ENCODE results near the gene TRPV4.

Gene TRPV4

DNA sequence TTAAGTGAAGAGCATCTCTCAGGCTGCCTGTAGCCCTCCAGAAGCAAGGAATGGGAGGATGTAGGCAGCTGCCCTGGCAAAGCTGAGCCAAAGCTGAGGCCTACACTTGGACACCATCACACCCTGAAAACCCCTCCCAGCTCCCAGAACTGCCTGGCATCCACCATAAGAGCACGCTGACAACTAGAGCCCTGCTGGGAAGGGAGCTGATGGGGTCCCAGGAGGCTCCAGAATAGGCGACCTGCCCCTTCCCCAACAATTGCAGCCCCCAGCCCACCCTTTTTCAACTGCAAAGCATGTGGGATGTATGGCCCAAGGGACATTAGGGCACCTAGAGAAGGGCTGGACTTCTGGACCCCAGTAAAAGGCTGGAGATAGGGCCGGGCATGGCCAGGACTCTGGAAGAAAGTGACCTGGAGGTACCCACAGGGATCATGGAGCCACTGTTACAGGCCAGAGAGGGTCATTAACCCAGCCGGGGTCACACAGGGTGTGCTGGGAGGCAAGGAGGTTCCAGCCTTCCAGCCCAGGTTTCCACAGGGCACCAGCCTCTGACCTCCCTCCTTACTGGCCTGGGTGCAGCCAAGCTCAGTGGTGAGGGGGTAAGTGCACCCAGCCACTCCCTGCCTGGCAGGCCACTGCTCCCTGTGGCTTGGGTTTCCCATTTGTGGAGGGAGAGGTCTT is 91.8 kb downstream of the TRPV4 start:
- H3K36me3 ChIP-seq (ENCODE audit: insufficient read depth), result no peaks in the 10 kb centered on the region
- no peak overlapping the region for H2AFZ ChIP-seq (ENCODE audit: low read depth)
- no peaks in the 10 kb centered on the region for H3K79me2 ChIP-seq (ENCODE audit: insufficient read depth, low read depth)
- TF ChIP-seq, protein P1, sequence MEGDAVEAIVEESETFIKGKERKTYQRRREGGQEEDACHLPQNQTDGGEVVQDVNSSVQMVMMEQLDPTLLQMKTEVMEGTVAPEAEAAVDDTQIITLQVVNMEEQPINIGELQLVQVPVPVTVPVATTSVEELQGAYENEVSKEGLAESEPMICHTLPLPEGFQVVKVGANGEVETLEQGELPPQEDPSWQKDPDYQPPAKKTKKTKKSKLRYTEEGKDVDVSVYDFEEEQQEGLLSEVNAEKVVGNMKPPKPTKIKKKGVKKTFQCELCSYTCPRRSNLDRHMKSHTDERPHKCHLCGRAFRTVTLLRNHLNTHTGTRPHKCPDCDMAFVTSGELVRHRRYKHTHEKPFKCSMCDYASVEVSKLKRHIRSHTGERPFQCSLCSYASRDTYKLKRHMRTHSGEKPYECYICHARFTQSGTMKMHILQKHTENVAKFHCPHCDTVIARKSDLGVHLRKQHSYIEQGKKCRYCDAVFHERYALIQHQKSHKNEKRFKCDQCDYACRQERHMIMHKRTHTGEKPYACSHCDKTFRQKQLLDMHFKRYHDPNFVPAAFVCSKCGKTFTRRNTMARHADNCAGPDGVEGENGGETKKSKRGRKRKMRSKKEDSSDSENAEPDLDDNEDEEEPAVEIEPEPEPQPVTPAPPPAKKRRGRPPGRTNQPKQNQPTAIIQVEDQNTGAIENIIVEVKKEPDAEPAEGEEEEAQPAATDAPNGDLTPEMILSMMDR (conservative IDR thresholded peaks at IDR 0.05; ENCODE audit: low read depth, low read length), result no peak
- H3K27me3 ChIP-seq (ENCODE audit: insufficient read depth, low read depth), result no peaks in the 10 kb centered on the region
- H3K4me1 ChIP-seq (ENCODE audit: low read depth, poor library complexity, severe bottlenecking), result no peaks in the 10 kb centered on the region
- H3K4me3 ChIP-seq (IDR thresholded peaks at IDR 0.05; ENCODE audit: insufficient read depth, low read depth, low read length), result no peak overlapping the region
- H4K20me1 ChIP-seq (ENCODE audit: insufficient read depth), result no peaks in the 10 kb centered on the region
- H3K27ac ChIP-seq, result no peak overlapping the region
- H3K9ac ChIP-seq, result no peak overlapping the region
- no peak overlapping the region for H3K4me2 ChIP-seq

DNA sequence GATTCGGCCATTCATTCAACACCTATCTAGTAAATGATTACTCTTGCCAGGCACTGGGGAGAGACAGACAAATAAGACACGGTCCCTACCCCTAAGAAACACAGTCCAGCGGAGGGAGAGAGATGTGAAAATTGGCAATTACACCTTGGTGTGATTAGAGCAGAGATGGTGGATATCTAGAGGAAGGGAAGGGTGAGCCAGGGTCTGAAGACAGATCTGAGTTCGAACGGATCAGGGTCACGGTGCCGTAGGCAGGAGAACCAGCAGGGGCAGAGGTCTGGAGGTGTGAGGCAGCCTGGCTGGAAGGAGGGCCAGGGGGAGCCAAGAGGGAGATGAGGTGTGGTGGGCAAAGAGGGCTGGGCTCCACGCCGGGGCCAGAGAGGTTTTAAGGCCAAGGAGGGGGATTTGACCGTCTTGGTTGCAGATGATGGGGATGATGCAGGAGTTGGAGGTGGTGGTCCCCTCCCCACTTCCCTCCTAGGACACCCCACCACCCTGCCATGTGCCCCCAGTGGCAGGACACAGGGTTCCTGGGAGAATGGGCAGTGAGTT is 92.4 kb downstream of the TRPV4 start:
- Histone ChIP-seq H3K27ac (no peak overlapping the region), H3K27me3 (ENCODE audit: insufficient read depth, low read depth) (no peaks in the 10 kb centered on the region), H3K9ac (no peak overlapping the region), H3K4me3 (IDR thresholded peaks at IDR 0.05; ENCODE audit: insufficient read depth, low read depth, low read length) (no peak overlapping the region), H3K79me2 (ENCODE audit: insufficient read depth, low read depth) (no peaks in the 10 kb centered on the region), H2AFZ (ENCODE audit: low read depth) (no peak overlapping the region), H4K20me1 (ENCODE audit: insufficient read depth) (no peaks in the 10 kb centered on the region), H3K4me1 (ENCODE audit: low read depth, poor library complexity, severe bottlenecking) (no peaks in the 10 kb centered on the region), H3K36me3 (ENCODE audit: insufficient read depth) (no peaks in the 10 kb centered on the region), H3K4me2 (no peak overlapping the region)
- TF ChIP-seq, protein P1 (conservative IDR thresholded peaks at IDR 0.05; ENCODE audit: low read depth, low read length), result no peak

DNA sequence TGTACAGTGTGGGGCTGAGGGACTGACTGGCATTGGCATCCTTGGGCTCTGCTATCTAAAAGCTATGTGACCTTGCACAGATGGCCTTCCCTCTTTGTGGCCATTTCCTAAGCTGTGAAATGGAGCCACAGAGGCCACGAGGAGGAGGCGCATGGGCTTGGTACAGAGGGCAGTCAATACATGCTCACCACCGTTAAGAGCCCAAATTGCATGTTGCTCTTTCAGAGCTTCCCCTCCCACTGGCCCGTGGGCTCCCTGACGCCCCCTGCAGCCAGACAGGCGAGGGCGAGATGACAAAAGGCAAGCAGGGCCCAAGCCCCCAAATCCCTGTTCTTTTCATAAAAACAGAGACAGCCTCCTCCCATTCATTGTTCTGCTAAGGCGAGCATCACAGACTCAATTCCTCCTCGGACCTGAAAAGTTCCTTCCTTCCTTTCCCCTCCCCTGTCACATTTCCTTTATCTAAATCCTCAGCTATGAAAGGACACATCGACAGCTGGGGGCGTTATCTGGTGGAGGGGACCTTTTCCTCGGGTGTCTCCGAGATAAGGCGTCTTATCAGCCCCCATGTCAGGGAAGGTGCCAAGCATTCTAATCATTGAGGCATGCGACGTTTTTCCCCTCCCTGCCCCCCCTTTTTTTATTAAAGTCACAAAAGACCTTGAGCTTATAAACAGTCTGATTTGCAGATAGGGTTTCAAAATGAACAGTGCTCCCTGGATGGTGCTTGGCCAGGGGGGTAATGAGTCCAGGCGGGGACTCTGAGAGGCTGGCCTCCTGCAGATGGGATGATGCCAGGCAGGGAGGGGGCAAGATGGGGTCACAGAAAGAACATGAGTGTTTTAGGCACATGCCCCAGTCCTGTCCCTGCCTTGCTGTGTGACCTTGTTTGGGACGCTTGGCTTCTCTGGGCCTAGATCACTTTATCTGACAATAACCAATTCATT is 93.2 kb downstream of the TRPV4 start:
- TF ChIP-seq, protein P1 (conservative IDR thresholded peaks at IDR 0.05; ENCODE audit: low read depth, low read length), result no peak
- Histone ChIP-seq H4K20me1 (ENCODE audit: insufficient read depth) (no peaks in the 10 kb centered on the region), H3K27me3 (ENCODE audit: insufficient read depth, low read depth) (no peaks in the 10 kb centered on the region), H3K36me3 (ENCODE audit: insufficient read depth) (no peaks in the 10 kb centered on the region), H3K27ac (no peak overlapping the region), H3K4me2 (no peak overlapping the region), H2AFZ (ENCODE audit: low read depth) (no peak overlapping the region), H3K9ac (no peak overlapping the region), H3K4me1 (ENCODE audit: low read depth, poor library complexity, severe bottlenecking) (no peaks in the 10 kb centered on the region), H3K79me2 (ENCODE audit: insufficient read depth, low read depth) (no peaks in the 10 kb centered on the region), H3K4me3 (IDR thresholded peaks at IDR 0.05; ENCODE audit: insufficient read depth, low read depth, low read length) (no peak overlapping the region)

DNA sequence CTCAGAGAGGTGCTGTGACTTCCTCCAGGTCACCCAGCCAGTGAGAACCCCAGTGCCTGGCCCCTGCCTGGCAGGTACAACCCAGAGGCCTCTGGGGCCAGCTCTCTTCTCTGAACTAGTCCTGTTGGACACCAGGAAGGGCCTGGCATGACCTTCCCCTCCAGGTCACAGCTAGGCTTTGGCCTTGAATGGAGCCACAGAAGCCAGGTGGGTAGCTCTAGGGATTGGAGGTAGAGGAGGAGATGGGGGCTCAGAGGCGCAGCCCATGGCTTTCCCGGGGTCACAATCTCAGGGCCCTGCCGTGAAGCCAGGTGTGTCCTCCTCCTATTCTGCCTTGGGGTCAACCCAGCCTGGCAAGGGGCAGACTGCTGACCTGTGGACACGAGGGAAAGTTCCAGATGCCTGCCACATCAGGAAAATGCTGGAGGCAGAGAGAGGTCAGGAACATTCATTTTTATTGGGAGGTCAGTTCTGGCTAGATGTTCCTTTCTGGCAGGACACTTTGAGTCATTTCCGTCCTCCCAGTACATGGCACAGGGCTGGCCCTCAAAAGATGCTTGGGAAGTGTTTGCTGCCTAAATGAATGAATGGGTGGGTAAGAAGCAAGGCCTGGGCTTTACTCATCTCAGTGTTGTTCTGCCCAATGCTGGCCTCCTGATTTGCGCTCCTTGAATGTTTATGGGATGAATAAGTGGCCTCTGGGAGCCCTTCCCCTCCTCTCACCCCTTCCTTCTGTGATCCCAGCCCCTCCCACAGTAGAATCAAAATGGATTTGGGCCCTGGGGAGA is 94.1 kb downstream of the TRPV4 start:
- Histone ChIP-seq H4K20me1 (ENCODE audit: insufficient read depth) (no peaks in the 10 kb centered on the region), H3K4me2 (no peak overlapping the region), H3K36me3 (ENCODE audit: insufficient read depth) (no peaks in the 10 kb centered on the region), H3K79me2 (ENCODE audit: insufficient read depth, low read depth) (no peaks in the 10 kb centered on the region), H3K9ac (no peak overlapping the region), H3K27me3 (ENCODE audit: insufficient read depth, low read depth) (no peaks in the 10 kb centered on the region), H3K27ac (no peak overlapping the region), H3K4me1 (ENCODE audit: low read depth, poor library complexity, severe bottlenecking) (no peaks in the 10 kb centered on the region), H2AFZ (ENCODE audit: low read depth) (no peak overlapping the region), H3K4me3 (IDR thresholded peaks at IDR 0.05; ENCODE audit: insufficient read depth, low read depth, low read length) (no peak overlapping the region)
- TF ChIP-seq, protein P1 (conservative IDR thresholded peaks at IDR 0.05; ENCODE audit: low read depth, low read length), result no peak
